DND-41 (cell line): Measurements from ENCODE around the gene PRMT2.

ENCODE experiments used
- ATAC-seq: fragments of 200-7000 bp; cut with Tn5 transposase; 3 replicates; pipeline ENCODE4 v1.9.1; 2021; ENCODE audit warnings: low read depth; ENCODE audit not compliant: insufficient read depth
- DNase-seq: peaks from one replicate; pipeline ENCODE4 v3.0.0-alpha.2; 2020
- H2AFZ ChIP-seq: 2 replicates; pipeline ENCODE4 v1.6.0; 2012; ENCODE audit warnings: low read depth, low read length
- H3K27ac ChIP-seq: 2 replicates; pipeline ENCODE4 v1.5.1; 2012; ENCODE audit warnings: low read length, inconsistent platforms
- H3K27me3 ChIP-seq: fragments of 200-600 bp; sonication (generic); 2 replicates; pipeline ENCODE4 v1.6.0; 2012; ENCODE audit warnings: low read length, mild to moderate bottlenecking, inconsistent platforms; ENCODE audit not compliant: insufficient read depth, poor library complexity
- H3K36me3 ChIP-seq: 2 replicates; pipeline ENCODE4 v1.5.1; 2012; ENCODE audit warnings: low read length, inconsistent platforms; ENCODE audit not compliant: insufficient read depth
- H3K4me1 ChIP-seq: 2 replicates; pipeline ENCODE4 v1.5.1; 2012; ENCODE audit warnings: mild to moderate bottlenecking, low read length; ENCODE audit not compliant: insufficient read depth
- H3K4me2 ChIP-seq: 2 replicates; pipeline ENCODE4 v1.6.0; 2012; ENCODE audit warnings: mild to moderate bottlenecking, moderate library complexity, low read length, inconsistent platforms; ENCODE audit not compliant: insufficient read depth
- H3K4me3 ChIP-seq, 2 experiments: fragments of 200-600 bp in 1 of 2; shearing (Covaris generic) in 1 of 2; 2 replicates each; pipeline ENCODE4 v1.5.1; 2012 to 2016; ENCODE audit warnings: inconsistent platforms in 2 of 2, low read length in 2 of 2, mild to moderate bottlenecking in 2 of 2, low read depth in 1 of 2, moderate library complexity in 1 of 2
- H3K79me2 ChIP-seq: 2 replicates; pipeline ENCODE4 v1.6.0; 2012; ENCODE audit warnings: low read length, inconsistent platforms; ENCODE audit not compliant: insufficient read depth
- H3K9ac ChIP-seq: 2 replicates; pipeline ENCODE4 v1.6.0; 2012; ENCODE audit warnings: low read depth, mild to moderate bottlenecking, inconsistent platforms, low read length, moderate library complexity
- H3K9me3 ChIP-seq: 2 replicates; pipeline ENCODE4 v1.5.1; 2012; ENCODE audit warnings: low read length, moderate library complexity, mild to moderate bottlenecking, inconsistent platforms; ENCODE audit not compliant: insufficient read depth, severe bottlenecking
- H4K20me1 ChIP-seq: 2 replicates; pipeline ENCODE4 v1.6.0; 2012; ENCODE audit warnings: low read length; ENCODE audit not compliant: insufficient read depth
- CTCF ChIP-seq: IDR thresholded peaks from 2 replicates; pipeline ENCODE4 v1.5.1; 2012; ENCODE audit warnings: borderline replicate concordance, low read length, moderate library complexity, mild to moderate bottlenecking; ENCODE audit not compliant: poor library complexity, severe bottlenecking; ENCODE audit errors: extremely low read depth
- EZH2 ChIP-seq: IDR thresholded peaks from 3 replicates; pipeline ENCODE4 v1.6.1; 2012; ENCODE audit warnings: borderline replicate concordance, low read depth, mild to moderate bottlenecking, moderate library complexity, low read length, inconsistent platforms; ENCODE audit not compliant: severe bottlenecking

PRMT2 gene

GRCh38 chr21:46635324-46636180 is at the start of gene PRMT2:
Gene PRMT2 (plus strand): TSS chr21:46635674. CDS start chr21:46636952, 1,278 bp downstream.
- Histone ChIP-seq H3K27ac (peak within 1 kb of the TSS; percentile 88), H4K20me1 (peaks cover 9% of the 10 kb centered on the region; the same call in 1 of the 2 replicates), H3K4me1 (peaks cover 47% of the 10 kb centered on the region), H3K27me3 (no peaks in the 10 kb centered on the region), H3K9me3 (no peaks in the 10 kb centered on the region), H3K4me3 (peak within 1 kb of the TSS; percentile 38 to 74), H3K79me2 (peaks cover 48% of the 10 kb centered on the region), H3K9ac (peak within 1 kb of the TSS; percentile 70), H3K4me2 (peak within 1 kb of the TSS; percentile 96), H2AFZ (peak within 1 kb of the TSS; percentile 83), H3K36me3 (peaks cover 24% of the 10 kb centered on the region)
- TF ChIP-seq EZH2 (no peak), CTCF (no peak)
- ATAC-seq = peak; percentile 91
- DNase-seq = peak; percentile 97

- no peak for ATAC-seq
- H4K20me1 ChIP-seq = no peaks in the 10 kb centered on the region
- peak; percentile 35 for DNase-seq
Observed at GRCh38 chr21:46594276-46594675, 41.2 kb upstream of the PRMT2 start.

GRCh38 chr21:46596201-46596600 is 39.3 kb upstream of the PRMT2 start:
- H3K9me3 ChIP-seq = peaks cover 26% of the 10 kb centered on the region
- no peak for ATAC-seq
- TF ChIP-seq EZH2 = no peak
- no peak for TF ChIP-seq CTCF

More at GRCh38 chr21:46594276-46594675, 41.2 kb upstream of the PRMT2 start:
- Histone ChIP-seq H3K27me3 (no peaks in the 10 kb centered on the region), H3K4me1 (no peaks in the 10 kb centered on the region), H2AFZ (no peak overlapping the region), H3K9ac (no peak overlapping the region), H3K4me2 (no peak overlapping the region), H3K4me3 (no peak overlapping the region), H3K27ac (no peak overlapping the region), H3K36me3 (no peaks in the 10 kb centered on the region), H3K79me2 (no peaks in the 10 kb centered on the region), H3K9me3 (peaks cover 26% of the 10 kb centered on the region)
- TF ChIP-seq EZH2 (no peak), CTCF (no peak)

More at GRCh38 chr21:46596201-46596600, 39.3 kb upstream of the PRMT2 start:
- Histone ChIP-seq H3K9ac (no peak overlapping the region), H3K4me1 (no peaks in the 10 kb centered on the region), H4K20me1 (no peaks in the 10 kb centered on the region), H3K4me2 (no peak overlapping the region), H3K27ac (no peak overlapping the region), H3K36me3 (no peaks in the 10 kb centered on the region), H2AFZ (no peak overlapping the region), H3K4me3 (no peak overlapping the region), H3K79me2 (no peaks in the 10 kb centered on the region), H3K27me3 (no peaks in the 10 kb centered on the region)
- no peak for DNase-seq
